HG03103 (cell line): ENCODE results near the gene C4BPA.

Experiments
- ATAC-seq: cut with Tn5 transposase; IDR thresholded peaks from one replicate; pipeline ENCODE4 v1.9.1; 2021; ENCODE audit warnings: low read depth; ENCODE audit not compliant: unreplicated experiment

The C4BPA gene

DNA sequence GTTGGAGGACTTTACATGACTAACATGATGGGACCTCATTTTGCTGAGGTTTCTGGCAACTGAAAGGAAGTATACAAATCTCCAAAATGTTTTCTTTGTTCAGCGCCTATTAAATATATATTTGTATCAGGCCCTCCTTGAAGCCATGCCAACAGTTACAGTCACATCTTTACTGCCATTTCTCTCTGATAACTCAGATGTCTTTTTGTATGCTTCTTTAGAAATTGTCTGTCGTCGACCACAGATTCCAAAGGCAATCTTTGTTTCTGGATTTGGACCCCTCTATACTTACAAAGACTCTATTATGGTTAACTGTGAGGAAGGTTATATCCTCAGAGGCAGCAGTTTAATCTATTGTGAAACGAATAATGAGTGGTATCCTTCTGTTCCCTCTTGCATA lies 69.4 kb downstream of the C4BPA start:
- ATAC-seq: no peak

DNA sequence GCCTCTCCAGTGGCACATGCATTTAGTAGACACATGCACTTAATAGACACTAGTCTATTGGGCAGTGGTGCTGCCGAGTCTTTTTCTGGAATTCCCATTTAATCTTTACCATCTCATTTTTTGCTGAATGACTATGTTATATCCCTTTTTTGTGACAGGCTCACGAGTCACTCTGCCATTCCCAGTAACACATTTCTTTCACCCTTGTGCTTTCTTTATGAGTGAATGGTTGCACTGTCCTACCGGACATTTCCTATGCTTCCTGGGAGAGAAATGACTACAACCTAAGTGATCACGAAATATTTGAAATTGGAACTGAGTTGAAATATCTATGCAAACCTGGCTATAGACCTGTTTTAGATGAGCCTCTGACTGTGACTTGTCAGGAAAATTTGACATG lies 70.9 kb downstream of the C4BPA start:
- ATAC-seq: no peak

DNA sequence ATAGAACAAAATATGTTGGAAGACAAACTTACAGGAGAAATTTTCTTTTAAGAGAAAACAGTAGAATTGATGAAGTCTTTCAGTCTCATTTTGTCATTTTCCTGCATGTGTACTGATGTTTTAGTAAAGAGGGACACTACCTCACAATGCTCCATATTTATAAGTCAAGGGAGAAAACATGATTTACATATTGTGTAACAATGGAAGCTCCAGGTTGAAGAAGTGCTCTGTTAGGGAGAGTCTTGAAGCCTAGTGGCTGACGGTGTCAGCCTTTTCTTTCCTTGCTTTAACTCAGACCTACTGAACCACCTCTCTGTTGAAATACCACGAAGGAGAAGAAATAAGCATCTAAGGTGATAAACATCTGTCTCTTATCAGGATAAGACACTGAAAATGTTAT lies 75.0 kb downstream of the C4BPA start:
- ATAC-seq: no peak

DNA sequence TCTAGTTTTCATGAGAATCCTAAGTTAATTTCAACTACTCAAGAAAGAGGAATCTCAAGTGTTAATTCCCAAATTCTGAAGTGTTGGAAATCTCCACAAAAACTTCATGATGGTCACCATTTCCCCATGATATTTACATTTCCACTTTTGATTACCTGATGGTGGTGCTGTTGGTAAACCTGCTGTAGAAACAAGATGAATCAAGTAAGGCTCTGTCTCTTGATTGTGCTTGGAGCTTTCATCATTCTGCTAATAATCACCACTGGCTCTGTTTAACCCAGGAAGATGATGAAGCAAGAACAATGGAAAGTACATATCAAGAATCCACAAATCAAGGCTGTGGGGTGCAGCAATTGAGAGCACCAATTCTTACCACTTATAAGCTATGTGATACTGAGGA lies 77.8 kb downstream of the C4BPA start:
- ATAC-seq: no peak

DNA sequence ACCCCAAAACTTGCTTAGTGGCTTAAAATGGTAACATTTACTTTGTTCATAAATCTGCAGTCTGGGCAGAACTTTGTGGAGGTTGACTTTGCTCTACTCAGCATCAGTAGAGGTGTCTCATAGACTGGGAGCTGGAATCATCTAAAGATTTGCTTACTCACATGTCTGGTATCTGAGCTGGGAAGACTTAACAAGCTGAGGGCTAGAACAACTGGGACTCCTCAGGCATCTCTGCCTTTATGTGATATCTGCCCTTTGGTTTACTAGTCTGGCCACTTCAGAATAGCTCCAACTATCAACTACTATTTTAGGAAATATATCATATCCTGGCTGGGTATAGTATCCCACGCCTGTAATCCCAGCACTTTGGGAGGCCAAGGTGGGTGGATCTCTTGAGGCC lies 82.5 kb downstream of the C4BPA start:
- no peak for ATAC-seq

DNA sequence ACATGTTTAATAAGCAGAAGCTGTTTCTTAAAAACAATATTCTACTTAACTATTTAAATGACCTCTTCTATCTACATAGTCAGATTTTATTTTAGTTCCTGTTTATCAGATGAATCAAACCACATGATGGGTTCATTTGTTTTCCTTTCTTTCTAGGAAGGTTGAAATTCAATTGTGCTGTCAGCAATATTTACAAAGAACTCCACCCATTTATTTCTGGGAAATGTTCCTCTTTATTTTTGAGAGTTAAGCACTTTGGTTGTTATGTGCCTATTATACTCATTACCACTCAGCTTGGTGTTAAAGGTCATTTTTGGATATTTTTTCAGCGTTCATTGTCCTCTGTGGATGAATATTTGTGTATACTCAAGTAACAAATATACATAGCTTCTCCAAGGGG lies 84.9 kb downstream of the C4BPA start:
- ATAC-seq: no peak

DNA sequence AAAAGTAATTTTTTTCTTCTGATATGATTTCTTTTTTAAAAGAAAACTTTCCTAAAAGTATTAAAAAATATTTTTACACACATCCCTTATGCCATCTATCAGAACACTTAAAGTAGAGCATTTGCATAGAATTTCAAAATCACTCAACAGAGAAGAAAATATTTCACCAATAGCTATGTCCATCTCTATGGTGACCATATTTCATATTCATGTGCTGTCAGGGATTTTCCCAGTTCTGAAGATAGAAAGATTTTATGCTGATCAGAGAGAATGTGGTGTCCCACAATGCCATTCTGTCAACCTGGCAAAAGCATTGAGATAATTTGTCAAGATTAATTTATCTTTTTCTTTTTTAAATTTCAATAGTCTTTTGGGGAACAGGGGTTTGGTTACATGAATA lies 87.0 kb downstream of the C4BPA start:
- ATAC-seq: no peak

DNA sequence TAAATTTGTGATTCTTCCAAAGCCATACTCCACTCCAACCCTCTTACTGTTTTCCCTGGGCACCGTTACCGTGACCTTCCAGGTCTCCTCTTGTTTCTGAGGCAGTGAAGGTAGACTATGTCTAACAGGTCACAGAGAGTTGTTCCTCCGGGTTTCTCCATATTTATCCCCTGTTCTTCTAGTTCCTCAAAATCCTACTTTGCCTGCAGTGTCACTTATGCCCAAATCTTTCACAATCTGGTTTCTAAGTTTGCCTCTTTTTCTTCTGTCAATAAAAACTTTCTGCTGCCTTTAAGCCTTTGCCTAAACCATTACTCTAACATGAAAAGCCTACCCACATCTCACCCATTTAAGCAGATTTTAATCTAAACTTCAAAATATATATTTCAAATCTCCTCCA lies 87.7 kb downstream of the C4BPA start:
- no peak for ATAC-seq

DNA sequence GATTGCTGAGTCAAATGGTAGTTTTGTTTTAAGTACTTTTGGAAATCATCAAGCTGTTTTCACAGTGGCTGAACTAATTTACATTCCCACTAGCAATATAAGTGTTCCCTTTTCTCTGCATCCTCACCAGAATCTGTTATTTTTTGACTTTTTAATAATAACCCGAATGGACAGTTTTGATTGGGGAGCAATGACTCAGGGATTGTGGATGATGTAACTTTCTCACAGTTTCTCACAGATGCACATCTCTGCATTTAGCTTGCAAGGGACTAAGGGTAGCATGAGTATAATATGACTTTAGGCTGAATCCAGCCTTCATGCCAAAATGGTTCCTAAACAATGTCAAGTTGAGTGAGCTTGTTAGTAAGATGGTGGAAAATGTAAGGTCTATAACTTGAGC lies 90.2 kb downstream of the C4BPA start:
- no peak for ATAC-seq
